Erythroblast (primary cell): Measurements from ENCODE around the gene CFAP61.
"Not testable (repeated sequence)": the region's sequence is repeated elsewhere in the genome, so short reads cannot be mapped to it uniquely, and the experiment has no call there.

Experiments used
- DNase-seq, 2 experiments: peaks; one replicate each; lab custom pipeline; 2025; lab: John Stamatoyannopoulos, UW
- GATA1 ChIP-seq: IDR thresholded peaks from 2 replicates; pipeline ENCODE4 v1.6.1; 2011; ENCODE audit warnings: low read depth, mild to moderate bottlenecking, control low read depth, low read length, moderate library complexity
- POLR2A ChIP-seq: IDR thresholded peaks from 2 replicates; pipeline ENCODE4 v1.6.1; 2011; ENCODE audit warnings: mild to moderate bottlenecking, low read length

Gene CFAP61

DNA sequence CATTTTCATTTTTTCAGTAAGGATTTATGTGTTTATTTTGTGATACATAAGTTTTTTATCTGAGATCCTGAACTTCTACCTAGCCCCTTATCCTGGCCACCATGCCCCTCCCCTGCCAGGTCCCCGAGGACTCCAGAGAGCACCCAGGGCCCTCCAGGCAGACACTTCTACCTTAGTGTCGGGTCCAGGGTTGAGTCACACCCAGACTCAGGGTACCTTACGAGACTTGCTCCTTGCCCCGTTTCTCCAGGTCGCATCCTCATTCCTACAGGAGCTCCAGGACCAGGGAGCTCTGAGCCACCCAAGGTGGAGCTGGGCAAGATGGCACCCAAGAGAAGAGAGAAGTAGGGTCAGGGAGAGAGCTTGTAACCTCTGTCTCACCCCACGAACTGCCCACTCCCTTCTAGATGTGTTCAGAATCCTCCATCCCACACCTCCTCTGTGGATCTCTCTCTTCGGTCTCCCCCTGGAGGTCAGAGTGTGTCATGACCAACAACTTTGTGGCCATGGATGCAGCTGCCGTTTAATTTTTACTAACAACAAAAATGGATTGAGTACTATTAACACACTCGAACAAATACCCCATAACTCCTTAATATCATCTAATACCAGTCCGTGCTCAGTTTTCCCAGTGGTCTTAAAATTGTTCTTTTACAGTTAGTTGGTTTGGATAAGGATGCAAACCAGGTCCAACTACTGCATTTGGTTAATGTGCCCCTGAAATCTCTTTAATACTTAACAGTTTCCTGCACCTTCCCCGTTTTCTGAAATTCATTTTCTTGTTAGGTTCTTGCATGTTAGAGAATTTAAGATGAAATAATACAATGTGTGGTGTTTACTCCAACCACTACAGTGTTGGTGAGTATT, 185.0 kb downstream of the CFAP61 start:
- TF ChIP-seq GATA1, result no peak
- TF ChIP-seq POLR2A, result no peak
- DNase-seq, result peak; percentile 13 to 46

DNA sequence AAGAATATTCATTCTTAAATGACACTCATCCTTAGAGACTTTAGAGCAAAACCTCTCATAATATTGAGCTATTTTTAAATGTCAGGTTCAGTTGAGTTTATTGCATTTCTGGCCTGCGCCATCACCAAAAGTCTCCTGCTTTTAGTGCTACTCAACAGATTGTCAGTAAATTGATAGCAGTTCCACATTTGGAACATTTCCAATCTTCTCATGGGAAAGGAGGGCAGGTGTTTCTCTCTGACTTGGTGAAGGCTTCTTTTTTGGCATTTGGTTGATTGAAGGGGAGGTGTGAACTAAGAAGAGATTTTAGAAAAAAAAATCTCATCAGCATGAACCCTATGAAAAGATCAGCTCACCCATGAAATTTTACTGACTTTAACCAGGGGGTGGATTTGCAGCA, 189.6 kb downstream of the CFAP61 start:
- TF ChIP-seq GATA1 (no peak), POLR2A (no peak)
- no peak for DNase-seq

DNA sequence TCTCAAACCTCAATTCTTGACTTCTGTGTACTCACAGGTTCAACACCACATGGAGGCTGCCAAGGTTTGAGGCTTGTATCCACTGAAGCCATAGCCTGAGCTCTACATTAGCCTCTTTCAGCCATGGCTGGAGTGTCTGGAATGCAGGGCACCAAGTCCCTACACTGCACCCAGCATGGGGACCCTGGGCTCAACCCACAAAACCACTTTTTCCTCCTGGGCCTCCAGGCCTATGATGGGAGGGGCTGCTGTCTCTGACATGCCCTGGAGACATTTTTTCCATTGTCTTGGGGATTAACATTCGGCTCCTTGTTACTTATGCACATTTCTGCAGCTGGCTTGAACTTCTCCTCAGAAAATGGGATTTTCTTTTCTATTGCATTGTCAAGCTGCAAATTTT, 192.1 kb downstream of the CFAP61 start:
- DNase-seq, result not testable (repeated sequence)

DNA sequence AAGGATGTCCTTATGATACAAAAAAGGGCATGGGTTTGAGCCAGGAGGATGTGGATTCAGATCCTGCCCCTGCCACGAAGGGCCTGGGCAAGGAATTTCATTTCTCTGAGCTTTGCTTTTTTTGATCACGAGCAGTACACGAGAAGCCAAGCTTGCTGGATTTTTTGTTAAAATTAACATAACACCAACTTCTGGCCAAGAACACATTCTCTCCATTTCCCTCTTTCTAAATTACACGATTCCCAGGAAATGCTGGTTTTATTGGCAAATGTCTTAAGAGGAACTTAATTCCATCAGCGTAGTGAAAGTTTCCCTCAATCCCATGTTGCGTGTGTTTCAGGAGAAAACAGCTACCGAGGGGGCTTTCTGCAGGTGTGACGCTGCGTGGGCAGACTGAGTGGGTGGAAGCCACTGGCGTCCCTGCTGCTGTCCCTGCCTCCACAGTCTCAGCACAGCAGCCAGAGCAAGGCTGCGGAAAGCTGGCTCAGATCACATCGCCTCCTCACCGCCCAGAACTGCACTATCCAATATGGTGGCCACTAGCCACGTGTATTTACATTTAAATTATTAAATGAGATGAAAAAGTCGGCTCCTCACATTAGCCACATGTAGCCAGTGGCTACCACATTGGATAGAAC, 194.8 kb downstream of the CFAP61 start:
- DNase-seq, result no peak
- TF ChIP-seq GATA1, result no peak
- no peak for TF ChIP-seq POLR2A

DNA sequence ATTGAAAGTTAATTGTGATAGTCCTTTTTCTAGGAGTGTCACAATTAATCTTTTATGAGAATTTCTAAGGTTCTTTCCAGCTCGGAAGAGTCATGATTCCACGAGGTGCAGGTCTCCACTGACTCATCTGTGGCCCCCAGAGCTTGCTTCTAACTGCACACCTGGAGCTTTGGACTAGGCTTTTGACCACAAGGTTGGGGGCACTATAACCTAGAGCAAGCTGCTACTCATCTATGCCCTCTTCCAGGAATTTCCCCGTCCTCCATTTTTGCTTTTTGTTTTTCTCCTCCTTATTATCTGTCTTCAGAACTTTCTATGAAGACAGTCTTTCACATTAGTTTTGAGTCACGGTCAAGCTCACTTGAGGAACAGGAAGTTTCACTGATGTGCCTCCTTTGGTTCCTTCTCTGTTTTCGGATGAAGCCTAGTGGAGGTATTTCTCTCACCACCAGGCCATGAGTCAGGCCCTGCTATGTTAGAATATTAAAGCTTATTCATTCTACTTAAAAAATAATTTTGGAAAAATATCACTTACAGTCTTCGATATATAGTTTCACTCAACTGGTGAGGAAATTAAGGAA, 196.4 kb downstream of the CFAP61 start:
- DNase-seq, result no peak
- no peak for TF ChIP-seq POLR2A
- TF ChIP-seq GATA1, result no peak

- no peak for TF ChIP-seq GATA1
- TF ChIP-seq POLR2A, result no peak
- DNase-seq, result no peak
Measured at GRCh38 chr20:20251317-20251716, 199.0 kb downstream of the CFAP61 start.

- TF ChIP-seq POLR2A (no peak), GATA1 (no peak)
- DNase-seq, result no peak
Measured at GRCh38 chr20:20251836-20252235, 199.5 kb downstream of the CFAP61 start.

- DNase-seq, result no peak
- no peak for TF ChIP-seq GATA1
- TF ChIP-seq POLR2A, result no peak
Measured at GRCh38 chr20:20253039-20253743, 200.9 kb downstream of the CFAP61 start.

DNA sequence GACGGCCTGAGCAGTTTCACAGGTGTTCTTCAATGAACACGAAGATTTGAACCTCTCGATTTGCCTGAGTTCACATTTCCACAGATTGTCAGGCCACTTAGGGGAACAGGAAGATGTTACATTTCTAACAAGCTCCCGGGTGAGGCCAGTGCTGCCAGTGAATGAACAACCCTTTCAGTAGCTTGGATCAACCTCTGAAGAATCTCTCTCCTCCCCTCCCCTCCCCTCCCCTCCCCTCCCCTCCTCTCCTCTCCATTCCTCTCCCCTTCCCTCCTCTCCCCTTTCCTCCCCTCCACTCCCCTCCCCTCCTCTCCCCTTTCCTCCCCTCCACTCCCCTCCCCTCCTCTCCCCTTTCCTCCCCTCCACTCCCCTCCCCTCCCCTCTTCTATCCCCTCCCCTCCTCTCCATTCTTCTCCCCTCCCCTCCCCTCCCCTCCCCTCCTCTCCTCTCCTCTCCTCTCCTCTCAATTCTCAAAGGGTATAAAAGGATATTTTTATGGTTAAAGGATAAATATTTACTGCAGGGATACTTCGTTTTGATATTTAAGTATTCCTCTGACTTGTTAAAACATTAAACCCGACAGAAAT, 201.5 kb downstream of the CFAP61 start:
- no peak for DNase-seq
- TF ChIP-seq POLR2A, result no peak

GRCh38 chr20:20255099-20255498, 202.8 kb downstream of the CFAP61 start:
- TF ChIP-seq POLR2A (no peak), GATA1 (no peak)
- DNase-seq, result no peak

DNA sequence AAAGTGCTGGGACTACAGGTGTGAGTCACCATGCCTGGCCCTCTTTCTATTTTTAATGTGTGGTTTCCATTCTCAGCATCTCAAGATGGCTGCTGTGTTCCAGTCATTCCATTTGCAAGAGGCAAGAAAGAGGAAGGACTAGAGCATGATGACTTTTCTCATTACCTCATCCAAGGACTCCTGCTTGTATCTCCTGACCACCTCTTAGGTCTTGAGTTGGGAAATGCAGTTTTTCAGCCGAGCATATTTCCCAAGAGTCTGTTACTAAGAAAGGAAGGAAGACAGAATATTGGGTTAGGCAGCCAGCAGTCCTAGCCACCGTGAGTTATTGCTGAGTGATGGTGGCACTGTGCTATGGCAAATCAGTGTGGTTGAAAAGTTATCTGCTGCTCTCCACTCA, 207.2 kb downstream of the CFAP61 start:
- DNase-seq, result no peak
- TF ChIP-seq GATA1 (no peak), POLR2A (no peak)

DNA sequence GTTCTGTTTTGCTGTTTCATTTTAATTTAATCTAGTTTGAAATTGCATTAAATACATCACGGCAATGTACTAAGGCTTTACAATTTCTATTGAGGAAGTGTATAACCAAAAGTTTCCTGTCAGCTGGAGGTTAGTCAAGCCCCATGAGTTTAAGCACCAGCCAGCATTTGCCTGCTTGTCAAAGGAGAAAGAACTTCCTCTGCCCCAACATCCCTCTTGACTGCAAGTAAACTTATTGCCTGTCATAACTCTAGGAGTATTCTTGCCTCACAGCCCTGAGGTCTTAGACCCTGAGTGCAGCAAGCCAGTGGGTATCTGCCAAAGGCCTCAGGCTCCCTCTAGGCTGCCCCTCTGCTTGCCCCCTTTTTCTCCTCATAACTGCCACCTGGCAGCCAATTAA, 208.8 kb downstream of the CFAP61 start:
- no peak for DNase-seq
- TF ChIP-seq GATA1 (no peak), POLR2A (no peak)

- DNase-seq, result no peak
- TF ChIP-seq POLR2A, result no peak
- TF ChIP-seq GATA1, result no peak
Measured at GRCh38 chr20:20265210-20265609, 212.9 kb downstream of the CFAP61 start.
